ENCODE results near the gene SLC12A9.
"Not testable (repeated sequence)": the region's sequence is repeated elsewhere in the genome, so short reads cannot be mapped to it uniquely, and the experiment has no call there.

The SLC12A9 gene

DNA sequence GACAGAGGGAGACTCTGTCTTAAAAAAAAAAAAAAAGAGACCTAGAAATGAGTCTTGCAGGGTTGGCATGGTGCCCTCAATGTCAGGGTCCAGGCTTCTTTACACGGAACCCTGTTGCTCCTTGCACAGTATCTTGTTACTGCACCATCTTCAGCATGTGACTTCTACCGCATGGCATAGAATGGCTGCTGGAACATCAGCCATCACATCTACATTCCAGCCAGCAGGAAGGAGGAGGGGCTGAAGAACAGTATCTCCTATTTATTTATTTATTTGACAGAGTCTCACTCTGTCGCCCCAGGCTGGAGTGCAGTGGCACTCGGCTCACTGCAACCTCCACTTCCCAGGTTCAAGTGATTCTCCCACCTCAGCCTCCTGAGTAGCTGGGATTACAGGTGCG lies 46.9 kb downstream of the SLC12A9 start:
- no peak for DNase-seq

DNA sequence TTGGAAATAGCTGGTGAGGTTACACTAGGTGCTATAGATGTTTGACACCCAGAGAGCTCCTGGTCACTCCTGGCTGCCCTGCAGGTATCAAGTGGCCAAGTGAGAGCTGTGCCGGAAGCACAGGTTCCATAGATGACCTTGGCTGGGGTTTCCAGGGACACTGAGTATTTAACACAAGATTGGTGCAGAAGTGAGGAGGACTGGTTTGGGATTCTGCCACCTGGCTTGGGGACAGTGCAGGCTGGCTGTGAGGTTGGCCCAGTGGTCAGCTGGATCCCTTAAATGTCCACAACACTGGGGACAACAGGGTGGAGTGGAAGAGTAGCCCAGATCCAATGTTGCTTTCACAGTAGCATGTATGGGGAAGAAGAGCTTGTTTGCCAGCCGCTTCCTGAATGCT lies 48.5 kb downstream of the SLC12A9 start:
- DNase-seq, result no peak

DNA sequence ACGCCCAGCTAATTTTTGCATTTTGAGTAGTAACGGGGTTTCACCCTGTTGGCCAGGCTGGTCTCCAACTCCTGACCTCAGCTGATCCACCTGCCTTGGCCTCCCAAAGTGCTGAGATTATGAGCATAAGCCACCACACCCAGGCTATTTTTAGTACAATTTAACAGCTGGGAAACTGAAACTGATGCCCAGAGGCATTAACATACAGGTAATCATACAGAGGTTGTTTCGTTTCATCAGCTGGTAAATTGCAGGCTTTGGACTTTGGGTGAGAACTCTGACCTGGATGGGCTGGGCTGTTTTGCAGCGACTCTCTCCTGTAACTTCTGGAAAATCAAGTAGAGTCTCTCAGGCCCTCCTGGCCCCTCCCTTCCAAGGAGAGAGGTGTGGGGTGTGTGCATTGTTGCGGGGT lies 49.4 kb downstream of the SLC12A9 start:
- DNase-seq, result no peak

DNA sequence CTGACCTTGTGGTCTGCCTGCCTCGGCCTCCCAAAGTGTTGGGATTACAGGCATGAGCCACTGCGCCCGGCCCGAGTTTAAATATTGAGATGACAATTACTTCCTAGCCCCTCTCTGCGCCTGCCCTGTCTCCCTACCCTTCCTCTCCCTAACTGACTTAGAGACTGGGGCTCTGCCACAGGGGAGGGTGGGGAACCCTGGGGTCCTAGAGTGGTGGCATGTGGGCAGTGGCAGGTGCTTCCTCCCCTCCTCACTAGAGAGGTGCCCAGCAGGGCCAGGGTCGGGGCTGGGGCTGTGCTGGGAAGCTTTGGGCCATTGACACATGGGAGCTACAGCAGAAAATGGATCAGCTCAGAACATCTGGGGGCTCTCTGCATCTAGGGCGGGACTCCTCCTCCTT lies 50.1 kb downstream of the SLC12A9 start:
- DNase-seq, result no peak

DNA sequence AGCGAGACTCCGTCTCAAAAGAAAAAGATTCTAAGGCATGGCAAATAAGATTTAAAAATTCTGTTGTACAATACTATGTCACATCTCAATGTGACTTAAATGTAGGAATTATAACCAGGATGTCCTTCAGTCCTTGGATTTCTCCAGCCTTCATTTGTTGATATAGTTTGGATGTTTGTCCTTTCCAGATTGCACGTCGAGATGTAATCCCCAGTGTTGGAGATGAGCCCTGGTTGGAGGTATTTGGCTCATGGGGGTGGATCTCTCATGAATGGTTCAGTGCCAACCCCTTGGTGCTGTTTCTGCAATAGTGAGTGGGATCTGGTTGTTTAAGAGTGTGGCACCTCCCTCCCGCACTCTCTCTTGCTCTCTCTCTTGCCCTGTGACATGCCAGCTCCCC lies 56.0 kb downstream of the SLC12A9 start:
- DNase-seq, result no peak

DNA sequence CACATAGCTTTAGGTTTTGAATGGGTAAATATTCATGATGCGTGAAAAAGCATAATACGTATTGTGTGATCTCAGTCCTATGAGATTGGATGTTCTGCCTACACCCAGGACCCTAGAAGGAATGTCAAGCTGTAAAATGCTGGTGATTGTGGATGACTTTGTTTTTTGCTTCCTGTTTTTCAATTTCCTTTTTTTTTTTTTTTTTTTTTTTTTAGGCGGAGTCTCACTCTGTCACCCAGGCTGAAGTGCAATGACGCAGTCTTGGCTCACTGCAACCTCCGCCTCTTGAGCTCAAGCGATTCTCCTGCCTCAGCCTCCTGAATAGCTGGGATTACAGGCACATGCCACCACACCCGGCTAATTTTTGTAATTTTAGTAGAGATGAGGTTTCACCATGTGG lies 57.9 kb downstream of the SLC12A9 start:
- not testable (repeated sequence) for DNase-seq

DNA sequence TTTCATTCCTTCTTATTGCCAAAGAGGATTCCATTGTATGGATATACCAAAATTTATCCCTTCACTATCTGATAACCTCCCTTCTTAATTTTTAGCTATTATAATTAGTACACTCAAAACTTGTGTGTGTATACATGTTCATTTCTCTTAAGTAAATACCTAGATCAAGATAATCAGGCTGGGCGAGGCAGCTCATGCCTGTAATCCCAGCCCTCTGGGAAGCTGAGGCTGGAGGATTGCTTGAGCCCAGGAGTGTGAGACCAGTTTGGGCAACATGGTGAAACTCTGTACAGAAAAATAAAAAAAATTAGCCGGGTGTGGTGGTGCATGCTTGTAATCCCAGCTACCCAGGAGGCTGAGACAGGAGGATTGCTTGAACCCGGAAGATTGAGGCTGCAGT lies 59.0 kb downstream of the SLC12A9 start:
- no peak for DNase-seq

DNA sequence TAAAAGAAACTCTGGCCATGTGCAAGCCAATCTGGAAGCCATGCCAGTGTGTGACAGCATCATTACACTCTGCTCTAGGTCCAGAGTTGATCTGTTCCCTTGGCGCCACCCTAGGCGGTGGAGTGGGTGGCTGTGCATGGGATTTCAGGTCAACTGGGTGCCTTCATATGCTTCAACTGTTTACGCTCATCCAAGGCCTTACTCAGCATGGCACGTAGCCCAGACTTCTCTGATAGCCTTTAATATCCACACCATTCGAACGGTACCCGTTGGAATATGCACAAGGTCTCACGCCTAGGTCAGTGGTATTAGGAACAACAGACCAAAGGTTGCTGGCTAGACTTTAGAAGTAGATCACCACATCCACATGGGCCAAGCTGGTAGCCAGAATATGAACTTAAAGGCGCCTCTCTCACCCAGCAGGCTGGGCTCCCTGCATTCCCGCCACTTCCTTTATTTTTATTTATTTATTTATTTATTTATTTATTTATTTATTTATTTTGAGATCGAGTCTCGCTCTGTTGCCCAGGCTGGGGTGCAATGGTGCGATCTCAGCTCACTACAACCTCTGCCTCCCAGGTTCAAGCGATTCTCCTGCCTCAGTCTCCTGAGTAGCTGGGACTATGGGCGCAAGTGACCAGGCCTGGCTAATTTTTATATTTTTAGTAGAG lies 61.8 kb downstream of the SLC12A9 start:
- DNase-seq, result no peak

DNA sequence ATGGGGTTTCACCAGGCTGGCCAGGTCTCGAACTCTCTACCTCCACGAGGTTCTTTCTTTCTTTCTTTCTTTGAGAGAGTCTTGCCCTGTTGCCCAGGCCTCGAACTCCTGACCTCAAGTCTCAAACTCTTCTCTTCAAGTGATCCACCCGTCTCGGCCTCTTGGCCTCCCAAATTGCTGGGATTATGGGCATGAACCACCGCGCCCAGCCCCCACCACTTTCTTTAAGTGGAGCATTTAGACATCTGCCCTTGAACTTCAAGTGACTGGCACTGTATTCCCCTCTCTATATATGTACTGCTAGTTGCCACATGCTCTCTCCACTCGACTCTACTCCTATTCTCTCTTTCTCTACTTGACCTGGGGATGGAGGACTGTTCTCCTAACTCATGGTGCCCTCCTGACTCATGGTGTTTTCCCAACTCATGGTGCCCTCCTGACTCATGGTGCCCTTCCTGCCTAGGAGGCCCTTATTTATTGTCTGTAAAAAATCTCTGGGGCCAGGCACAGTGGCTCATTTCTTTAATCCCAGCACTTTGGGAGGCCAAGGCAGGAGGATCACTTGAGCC lies 62.5 kb downstream of the SLC12A9 start:
- no peak for DNase-seq
